ENCODE measurements around the gene CORO2B. TPM values are rescaled to one million over a fixed set of nuclear protein-coding genes. Genes with fewer than 3 reads are reported as not detected.
A peak's percentile ranks its signal among the peaks of the same experiment; 100 is the strongest.

Gene CORO2B
- total RNA-seq, 2 donors from 2014 or later = 1.0 to 4.0 TPM

- ATAC-seq (peak; percentile 63), DNase-seq (peak; percentile 78 to 89 (median 80))
- 26 to 32% methylated on average over 18 to 20 of the region's 20 CpGs for WGBS, 2 donors
- H3K36me3 ChIP-seq (replicated peaks in 1 of 2; ENCODE audit: insufficient read depth in 1 of 2, low read depth in 2 of 2) = no peaks in the 10 kb centered on the region
- H3K4me3 ChIP-seq = no peak overlapping the region
- H3K27ac ChIP-seq = no peak overlapping the region
- intact Hi-C loops (cut with DNase I) = loop anchor here (5.0 to 10.0 kb wide), 3 partner anchors 122 to 322 kb away; no protein-coding TSS in a partner anchor
- H3K9me3 ChIP-seq = no peaks in the 10 kb centered on the region
- peak; percentile 74 to 96 (median 79) for TF ChIP-seq CTCF (IDR thresholded peaks at IDR 0.05)
- TF ChIP-seq POLR2A (IDR thresholded peaks at IDR 0.05) = no peak
- H3K4me1 ChIP-seq = no peaks in the 10 kb centered on the region
- peaks cover 0 to 5% of the 10 kb centered on the region in 2 donors for H3K27me3 ChIP-seq
Observed at GRCh38 chr15:68550498-68551295, 28.1 kb upstream of the CORO2B start.

- Histone ChIP-seq H3K36me3 (replicated peaks in 1 of 2; ENCODE audit: insufficient read depth in 1 of 2, low read depth in 2 of 2) (no peaks in the 10 kb centered on the region), H3K27ac (no peak overlapping the region), H3K27me3 (peaks cover 0 to 5% of the 10 kb centered on the region in 2 donors), H3K4me3 (no peak overlapping the region), H3K4me1 (no peaks in the 10 kb centered on the region), H3K9me3 (no peaks in the 10 kb centered on the region)
- DNase-seq (no peak), ATAC-seq (no peak)
- TF ChIP-seq POLR2A (IDR thresholded peaks at IDR 0.05) (no peak), CTCF (IDR thresholded peaks at IDR 0.05) (no peak)
- intact Hi-C loops (cut with DNase I) = loop anchor here (5.0 to 10.0 kb wide), 3 partner anchors 121 to 321 kb away; no protein-coding TSS in a partner anchor
- 64 to 81% methylated on average over 4 to 5 of the region's 5 CpGs for WGBS, 2 donors
Observed at GRCh38 chr15:68551296-68551635, 27.5 kb upstream of the CORO2B start.

GRCh38 chr15:68552344-68552743 is 26.4 kb upstream of the CORO2B start:
- TF ChIP-seq CTCF (IDR thresholded peaks at IDR 0.05) (no peak), POLR2A (IDR thresholded peaks at IDR 0.05) (no peak)
- Histone ChIP-seq H3K9me3 (no peaks in the 10 kb centered on the region), H3K4me3 (no peak overlapping the region), H3K27me3 (peaks cover 0 to 5% of the 10 kb centered on the region in 2 donors), H3K4me1 (no peaks in the 10 kb centered on the region), H3K27ac (no peak overlapping the region), H3K36me3 (replicated peaks in 1 of 2; ENCODE audit: insufficient read depth in 1 of 2, low read depth in 2 of 2) (no peaks in the 10 kb centered on the region)
- intact Hi-C loops (cut with DNase I) = loop anchor here (5.0 to 10.0 kb wide), 3 partner anchors 120 to 320 kb away; no protein-coding TSS in a partner anchor
- WGBS, 2 donors = 31 to 49% methylated on average over 3 to 6 of the region's 6 CpGs
- no peak for DNase-seq
- ATAC-seq = no peak

- TF ChIP-seq CTCF (IDR thresholded peaks at IDR 0.05) = no peak
- no peak for TF ChIP-seq POLR2A (IDR thresholded peaks at IDR 0.05)
- Histone ChIP-seq H3K36me3 (replicated peaks in 1 of 2; ENCODE audit: insufficient read depth in 1 of 2, low read depth in 2 of 2) (no peaks in the 10 kb centered on the region), H3K4me1 (no peaks in the 10 kb centered on the region), H3K27ac (no peak overlapping the region), H3K27me3 (peaks cover 0 to 5% of the 10 kb centered on the region in 2 donors), H3K9me3 (no peaks in the 10 kb centered on the region), H3K4me3 (no peak overlapping the region)
- 34 to 43% methylated on average over 6 of the region's 6 CpGs for WGBS, 2 donors
- intact Hi-C loops (cut with DNase I) = loop anchor here (5.0 to 10.0 kb wide), 3 partner anchors 120 to 320 kb away; no protein-coding TSS in a partner anchor
- DNase-seq (no peak), ATAC-seq (no peak)
Observed at GRCh38 chr15:68552773-68553172, 26.0 kb upstream of the CORO2B start.
